AG09309 (cell line): ENCODE measurements around the gene RSAD2.
"Not testable (repeated sequence)": the region's sequence is repeated elsewhere in the genome, so short reads cannot be mapped to it uniquely, and the experiment has no call there.

Experiments used
- DNase-seq: peaks from one replicate; pipeline ENCODE4 v3.0.0-alpha.2; 2010; ENCODE audit warnings: low read depth
- H3K4me3 ChIP-seq: 2 replicates; pipeline ENCODE4 v1.5.1; 2011; ENCODE audit warnings: mild to moderate bottlenecking, low read depth, low read length, moderate library complexity; ENCODE audit not compliant: control insufficient read depth
- TF ChIP-seq, protein P1 (sequence below): IDR thresholded peaks from 2 replicates; pipeline ENCODE4 v1.5.1; 2011; ENCODE audit warnings: mild to moderate bottlenecking, low read depth, low read length, inconsistent platforms; ENCODE audit not compliant: insufficient read depth, control insufficient read depth; ENCODE audit errors: missing control alignments

RSAD2 gene

DNA sequence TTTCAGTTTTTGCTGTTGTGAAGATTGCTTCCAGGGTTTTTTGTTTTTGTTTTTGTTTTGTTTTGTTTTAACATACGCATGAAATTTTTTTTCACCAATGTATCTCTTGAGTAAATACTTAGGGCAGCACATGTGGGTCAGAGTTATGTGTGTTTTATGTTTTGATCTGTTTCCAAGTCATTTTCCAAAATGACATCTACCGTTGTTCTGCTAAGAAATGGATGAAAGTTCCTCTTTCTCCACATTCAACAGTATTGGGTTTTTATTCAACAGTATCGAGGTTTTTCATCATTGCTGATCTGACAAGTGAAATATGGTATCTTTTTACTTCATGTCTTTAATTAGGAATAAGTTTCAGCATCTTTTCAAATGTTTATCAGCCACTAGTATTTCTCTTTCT is 56.3 kb downstream of the RSAD2 start:
- TF ChIP-seq, protein P1, sequence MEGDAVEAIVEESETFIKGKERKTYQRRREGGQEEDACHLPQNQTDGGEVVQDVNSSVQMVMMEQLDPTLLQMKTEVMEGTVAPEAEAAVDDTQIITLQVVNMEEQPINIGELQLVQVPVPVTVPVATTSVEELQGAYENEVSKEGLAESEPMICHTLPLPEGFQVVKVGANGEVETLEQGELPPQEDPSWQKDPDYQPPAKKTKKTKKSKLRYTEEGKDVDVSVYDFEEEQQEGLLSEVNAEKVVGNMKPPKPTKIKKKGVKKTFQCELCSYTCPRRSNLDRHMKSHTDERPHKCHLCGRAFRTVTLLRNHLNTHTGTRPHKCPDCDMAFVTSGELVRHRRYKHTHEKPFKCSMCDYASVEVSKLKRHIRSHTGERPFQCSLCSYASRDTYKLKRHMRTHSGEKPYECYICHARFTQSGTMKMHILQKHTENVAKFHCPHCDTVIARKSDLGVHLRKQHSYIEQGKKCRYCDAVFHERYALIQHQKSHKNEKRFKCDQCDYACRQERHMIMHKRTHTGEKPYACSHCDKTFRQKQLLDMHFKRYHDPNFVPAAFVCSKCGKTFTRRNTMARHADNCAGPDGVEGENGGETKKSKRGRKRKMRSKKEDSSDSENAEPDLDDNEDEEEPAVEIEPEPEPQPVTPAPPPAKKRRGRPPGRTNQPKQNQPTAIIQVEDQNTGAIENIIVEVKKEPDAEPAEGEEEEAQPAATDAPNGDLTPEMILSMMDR, result no peak
- H3K4me3 ChIP-seq, result no peak overlapping the region
- DNase-seq, result no peak

DNA sequence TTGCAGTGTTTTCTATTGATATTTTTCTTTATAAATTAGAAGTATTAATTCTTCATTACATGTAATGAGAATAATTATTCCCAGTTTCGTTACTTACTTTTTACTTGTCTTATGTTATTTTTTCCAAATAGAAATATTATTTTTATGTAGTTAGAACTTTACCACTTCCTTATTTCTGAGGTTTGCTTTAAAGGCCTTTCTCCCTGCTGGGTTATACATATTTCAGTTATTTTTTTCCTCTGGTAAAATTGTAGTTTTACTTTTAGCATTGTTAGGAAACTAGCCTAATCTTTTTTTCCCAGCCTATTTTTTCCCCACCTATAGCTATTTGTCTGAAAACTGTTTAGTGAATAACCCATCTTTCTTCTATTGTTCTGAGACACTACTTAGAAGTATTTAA is 56.8 kb downstream of the RSAD2 start:
- no peak for DNase-seq
- no peak overlapping the region for H3K4me3 ChIP-seq
- TF ChIP-seq, protein P1, result no peak

DNA sequence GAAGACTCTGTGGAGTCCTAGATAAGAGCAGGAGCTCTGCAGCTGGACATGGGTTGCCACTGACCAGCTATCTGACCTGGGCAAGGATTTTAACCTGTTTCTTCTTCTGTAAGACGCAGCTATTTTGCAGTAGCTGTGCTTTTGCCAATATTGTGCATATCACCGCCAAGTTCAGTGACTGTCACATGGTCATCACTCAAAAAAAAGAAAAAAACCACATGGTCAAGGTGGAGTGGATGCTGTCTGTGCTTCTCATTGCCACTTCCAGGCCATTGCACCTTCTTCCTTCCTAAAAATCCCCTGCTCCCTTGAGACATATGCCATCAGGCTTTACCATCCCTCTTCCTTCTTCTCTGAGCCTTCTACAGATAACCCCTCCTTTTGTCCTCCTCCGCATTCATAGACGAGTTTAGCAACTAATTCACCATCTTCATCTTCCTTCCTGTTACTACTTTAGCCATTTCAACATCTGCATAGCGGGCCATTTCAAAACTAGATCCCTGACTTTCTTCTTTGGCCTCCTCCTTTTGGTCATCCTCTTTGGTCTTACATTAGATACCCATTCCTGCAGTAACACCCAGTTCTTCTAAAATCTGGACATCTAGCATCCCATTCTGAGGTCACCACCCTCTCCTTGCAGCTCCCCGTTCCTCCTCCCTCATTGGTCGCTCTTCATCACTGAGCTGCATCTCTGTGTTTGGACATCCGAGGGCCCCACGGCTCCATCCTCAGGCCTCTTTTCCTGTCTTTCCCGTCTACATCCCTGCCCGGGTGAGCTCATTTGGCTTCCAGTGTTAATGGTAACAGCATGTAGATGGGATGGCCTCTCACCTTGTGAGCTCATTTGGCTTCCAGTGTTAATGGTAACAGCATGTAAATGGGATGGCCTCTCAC is 57.4 kb downstream of the RSAD2 start:
- DNase-seq, result no peak
- TF ChIP-seq, protein P1, result no peak
- H3K4me3 ChIP-seq, result no peak overlapping the region

GRCh38 chr2:6935652-6936020 is 58.1 kb downstream of the RSAD2 start:
- not testable (repeated sequence) for H3K4me3 ChIP-seq, DNase-seq

DNA sequence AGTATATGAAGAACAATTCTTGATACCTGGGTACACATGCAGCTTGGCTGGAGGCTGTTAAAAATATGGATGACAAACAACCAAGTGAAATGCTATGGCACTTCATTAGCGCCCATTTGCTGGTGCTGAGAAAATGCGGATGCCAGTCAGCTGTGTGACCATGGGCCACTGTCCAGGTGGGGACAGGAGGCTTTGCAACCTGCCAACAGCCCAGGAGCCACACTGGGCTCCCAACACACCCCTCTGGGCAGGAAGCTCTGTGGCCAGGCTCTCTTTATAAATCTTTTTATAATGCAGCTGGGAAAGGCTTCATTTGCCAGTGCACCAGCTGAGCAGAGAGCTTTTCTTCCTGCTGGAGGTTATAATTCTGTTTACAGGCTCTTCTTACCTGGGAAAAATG is 59.6 kb downstream of the RSAD2 start:
- no peak overlapping the region for H3K4me3 ChIP-seq
- no peak for DNase-seq
- TF ChIP-seq, protein P1, result no peak

DNA sequence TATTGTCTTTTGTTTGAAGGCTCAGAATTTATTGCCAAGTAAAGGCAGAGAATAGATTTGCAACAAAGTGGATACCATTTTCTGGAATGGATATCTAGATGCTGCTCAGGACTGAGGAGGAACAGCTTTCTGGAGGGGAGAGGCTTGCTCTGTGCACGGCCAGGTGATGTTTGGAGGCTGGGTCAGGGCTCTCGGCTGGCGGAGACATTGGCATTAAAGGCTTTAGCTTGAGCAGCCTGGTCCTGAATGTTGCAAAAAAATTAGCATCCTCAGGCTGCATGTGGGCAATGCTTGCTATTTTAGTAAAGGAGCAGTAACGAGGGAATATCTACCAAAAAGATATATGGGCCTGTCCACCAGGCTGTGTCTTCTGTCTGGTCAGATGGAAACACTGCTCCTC is 60.0 kb downstream of the RSAD2 start:
- H3K4me3 ChIP-seq, result no peak overlapping the region
- DNase-seq, result no peak
- TF ChIP-seq, protein P1, result no peak

- TF ChIP-seq, protein P1, result no peak
- no peak overlapping the region for H3K4me3 ChIP-seq
- DNase-seq, result no peak
Observed at GRCh38 chr2:6939071-6939470, 61.5 kb downstream of the RSAD2 start.
